ENCODE results near the gene GADL1. TPM values are rescaled to one million over a fixed set of nuclear protein-coding genes. Genes with fewer than 3 reads are reported as not detected.

Gene GADL1
- total RNA-seq, 2 experiments from 2014 or later: not detected

GRCh38 chr3:30918761-30919160 lies 24.3 kb upstream of the GADL1 start:
- DNase-seq (no peak), ATAC-seq (no peak)
- Mint-ChIP-seq H3K36me3 (ENCODE audit: low read depth) (no peaks in the 10 kb centered on the region), H3K27ac (no peak overlapping the region), H3K27me3 (peaks cover 1% of the 10 kb centered on the region), H3K9me3 (peaks cover 1% of the 10 kb centered on the region), H3K4me3 (no peak overlapping the region), H3K4me1 (ENCODE audit: low read depth) (no peaks in the 10 kb centered on the region)
- intact Hi-C loops (cut with micrococcal nuclease): no loop called here
- TF ChIP-seq CTCF (IDR thresholded peaks at IDR 0.05): no peak
- POLR2A ChIA-PET: no interaction called here
- CTCF ChIA-PET: no interaction called here

GRCh38 chr3:30915782-30916181 lies 21.3 kb upstream of the GADL1 start:
- Mint-ChIP-seq H3K36me3 (ENCODE audit: low read depth) (no peaks in the 10 kb centered on the region), H3K27ac (no peak overlapping the region)

GRCh38 chr3:30914696-30915095 lies 20.2 kb upstream of the GADL1 start:
- ATAC-seq: no peak
- H3K4me3 Mint-ChIP-seq: no peak overlapping the region
- no peak for TF ChIP-seq CTCF (IDR thresholded peaks at IDR 0.05)
- H3K27ac Mint-ChIP-seq: no peak overlapping the region
- no peak for DNase-seq
- ChIA-PET POLR2A (no interaction called here), CTCF (interaction anchor here (1.8 kb wide), 1 partner anchor 55 kb away, joined by 4 read pairs; no protein-coding TSS in a partner anchor)
- no peaks in the 10 kb centered on the region for H3K27me3 Mint-ChIP-seq
- no peaks in the 10 kb centered on the region for H3K36me3 Mint-ChIP-seq (ENCODE audit: low read depth)
- intact Hi-C loops (cut with micrococcal nuclease): no loop called here
- peaks cover 1% of the 10 kb centered on the region for H3K9me3 Mint-ChIP-seq
- no peaks in the 10 kb centered on the region for H3K4me1 Mint-ChIP-seq (ENCODE audit: low read depth)

More at GRCh38 chr3:30915782-30916181, 21.3 kb upstream of the GADL1 start:
- no peak for TF ChIP-seq CTCF (IDR thresholded peaks at IDR 0.05)
- Mint-ChIP-seq H3K4me3 (no peak overlapping the region), H3K4me1 (ENCODE audit: low read depth) (no peaks in the 10 kb centered on the region), H3K9me3 (peaks cover 1% of the 10 kb centered on the region), H3K27me3 (no peaks in the 10 kb centered on the region)
- ChIA-PET POLR2A (no interaction called here), CTCF (interaction anchor here (0.8 kb wide), 1 partner anchor 44 kb away, joined by 3 read pairs; no protein-coding TSS in a partner anchor)
- intact Hi-C loops (cut with micrococcal nuclease): no loop called here
- no peak for ATAC-seq
- no peak for DNase-seq

GRCh38 chr3:30913176-30913575 lies 18.7 kb upstream of the GADL1 start:
- no peaks in the 10 kb centered on the region for H3K4me1 Mint-ChIP-seq (ENCODE audit: low read depth)
- H3K4me3 Mint-ChIP-seq: no peak overlapping the region
- no peak for DNase-seq
- H3K27ac Mint-ChIP-seq: no peak overlapping the region
- CTCF ChIA-PET: no interaction called here
- intact Hi-C loops (cut with micrococcal nuclease): no loop called here
- no peaks in the 10 kb centered on the region for H3K9me3 Mint-ChIP-seq
- H3K27me3 Mint-ChIP-seq: no peaks in the 10 kb centered on the region
- no peak for ATAC-seq
- H3K36me3 Mint-ChIP-seq (ENCODE audit: low read depth): no peaks in the 10 kb centered on the region
- TF ChIP-seq CTCF (IDR thresholded peaks at IDR 0.05): no peak
- POLR2A ChIA-PET: no interaction called here

GRCh38 chr3:30912301-30912700 lies 17.8 kb upstream of the GADL1 start:
- POLR2A ChIA-PET: no interaction called here
- Mint-ChIP-seq H3K27me3 (no peaks in the 10 kb centered on the region), H3K9me3 (no peaks in the 10 kb centered on the region), H3K4me3 (no peak overlapping the region), H3K27ac (no peak overlapping the region), H3K36me3 (ENCODE audit: low read depth) (no peaks in the 10 kb centered on the region), H3K4me1 (ENCODE audit: low read depth) (no peaks in the 10 kb centered on the region)
- TF ChIP-seq CTCF (IDR thresholded peaks at IDR 0.05): no peak
- no peak for DNase-seq
- intact Hi-C loops (cut with micrococcal nuclease): no loop called here
- CTCF ChIA-PET: no interaction called here
- no peak for ATAC-seq
